GM12874 (cell line): ENCODE data around the gene LENG8.

ENCODE experiments used
- CTCF ChIP-seq: IDR thresholded peaks from 2 replicates; pipeline ENCODE4 v1.5.1; 2011; ENCODE audit warnings: low read depth, mild to moderate bottlenecking, control low read depth, low read length, moderate library complexity; ENCODE audit not compliant: insufficient read depth

LENG8 gene

GRCh38 chr19:54475706-54476105 lies 26.7 kb downstream of the LENG8 start:
- no peak for TF ChIP-seq CTCF

DNA sequence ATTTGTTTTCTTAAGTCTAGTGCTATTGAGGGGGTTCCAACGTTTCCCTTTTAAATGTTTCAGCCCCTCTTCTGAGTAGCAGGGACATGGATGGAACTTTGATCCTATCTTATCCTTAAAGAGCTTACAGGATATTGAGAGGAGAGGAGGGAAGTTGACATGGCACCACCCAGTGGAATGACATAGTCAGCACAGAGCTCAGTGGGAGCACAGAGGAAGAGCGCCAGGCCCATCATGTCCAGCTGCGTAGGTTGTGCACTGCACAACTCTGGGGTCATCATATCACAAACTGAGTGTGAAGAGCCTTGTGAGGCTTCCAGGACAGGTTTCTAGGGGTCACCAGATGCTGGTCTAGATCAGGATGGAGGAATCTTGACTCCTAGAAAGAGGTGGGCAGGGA lies 28.7 kb downstream of the LENG8 start:
- no peak for TF ChIP-seq CTCF

GRCh38 chr19:54478677-54479266 lies 29.8 kb downstream of the LENG8 start:
- peak; percentile 79 for TF ChIP-seq CTCF

- TF ChIP-seq CTCF, result no peak
These were observed 31.1 kb downstream of the LENG8 start for GRCh38 chr19:54480051-54480450.

GRCh38 chr19:54481326-54481930 lies 32.4 kb downstream of the LENG8 start:
- peak; percentile 82 for TF ChIP-seq CTCF

- TF ChIP-seq CTCF, result no peak
These were observed 33.9 kb downstream of the LENG8 start for GRCh38 chr19:54482889-54483288.

DNA sequence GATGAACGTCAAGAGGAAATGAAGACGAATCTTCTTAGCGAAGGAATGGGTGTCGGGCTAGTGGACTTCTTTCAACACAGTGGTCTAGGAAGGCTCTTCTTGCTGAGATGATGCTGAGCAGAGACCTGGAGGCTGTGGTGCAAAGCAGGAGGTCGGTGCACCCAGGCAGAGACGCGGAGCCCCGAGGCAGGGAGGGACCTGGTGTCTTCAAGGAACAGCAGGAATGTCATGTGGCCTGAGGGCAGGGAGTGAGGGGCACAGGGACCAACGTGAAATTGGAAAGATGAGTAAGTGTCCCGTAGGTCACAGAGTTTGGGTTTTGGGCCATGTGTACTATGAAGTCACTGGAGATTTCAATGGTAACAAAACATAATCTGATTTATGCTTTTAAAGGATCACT lies 35.5 kb downstream of the LENG8 start:
- TF ChIP-seq CTCF, result no peak
